ENCODE data around the gene TLL1.

GRCh38 chr4:166003811-166004210 lies 130.8 kb downstream of the TLL1 start:
- TF ChIP-seq CTCF (IDR thresholded peaks at IDR 0.05; ENCODE audit: low read depth, low read length) = no peak
- TF ChIP-seq EZH2phosphoT487 (IDR thresholded peaks at IDR 0.05; ENCODE audit: low read depth) = no peak
